Suprapubic skin (tissue), 4 donors: ENCODE measurements around the gene MBL2. TPM values are rescaled to one million over a fixed set of nuclear protein-coding genes. Genes with fewer than 3 reads are reported as not detected.

Experiments
- DNase-seq, 2 donors: peaks; one replicate each; pipeline ENCODE4 v3.0.0-alpha.2; 2019; ENCODE audit warnings: low spot score in 2 of 2
- H3K27ac ChIP-seq: fragments of 200-600 bp; sonication (generic); one replicate; pipeline ENCODE4 v1.5.1; 2019
- H3K27me3 ChIP-seq: fragments of 200-600 bp; sonication (generic); one replicate; pipeline ENCODE4 v1.5.1; 2019
- H3K36me3 ChIP-seq: fragments of 200-600 bp; sonication (generic); one replicate; pipeline ENCODE4 v1.5.1; 2019
- H3K4me1 ChIP-seq: fragments of 200-600 bp; sonication (generic); one replicate; pipeline ENCODE4 v1.5.1; 2019
- H3K4me3 ChIP-seq: fragments of 200-600 bp; sonication (generic); one replicate; pipeline ENCODE4 v1.5.1; 2019; ENCODE audit warnings: mild to moderate bottlenecking
- H3K9me3 ChIP-seq: fragments of 200-600 bp; sonication (generic); one replicate; pipeline ENCODE4 v1.5.1; 2019
- EP300 ChIP-seq: sonication (generic); formaldehyde crosslinking; IDR thresholded peaks from one replicate; pipeline ENCODE4 v1.6.1; 2017; ENCODE audit warnings: antibody characterized with exemption
- POLR2A ChIP-seq, 2 donors: fragments of 450-650 bp; IDR thresholded peaks; one replicate each; pipeline ENCODE4 v1.6.1; 2017; ENCODE audit warnings: antibody characterized with exemption in 2 of 2, mild to moderate bottlenecking in 2 of 2, moderate library complexity in 2 of 2
- POLR2AphosphoS5 ChIP-seq, 3 donors: sonication (generic); formaldehyde crosslinking; IDR thresholded peaks; one replicate each; pipeline ENCODE4 v1.6.1; 2017; ENCODE audit warnings: antibody characterized with exemption in 3 of 3
- WGBS: methylation state at CpG from one replicate; pipeline ENCODE4 v1.1.5; 2018; 5-methylcytosine and 5-hydroxymethylcytosine counted together
- total RNA-seq, 4 donors: library from RNA; depleted of rRNA; stranded (reverse); fragments of >200 nt; gene quantifications; one replicate each; pipeline ENCODE4 v1.1.0, GENCODE V29; 2016
- TF ChIP-seq, protein P1 (sequence below), 2 donors: fragments of 200-600 bp in 1 of 2; fragments of 450-650 bp in 1 of 2; sonication (generic) in 1 of 2; IDR thresholded peaks; one replicate each; pipeline ENCODE4 v1.5.1; 2016 to 2019; ENCODE audit warnings: antibody characterized with exemption in 2 of 2, mild to moderate bottlenecking in 1 of 2, moderate library complexity in 1 of 2

The MBL2 gene
- total RNA-seq, 4 donors from 2014 or later, result not detected

DNA sequence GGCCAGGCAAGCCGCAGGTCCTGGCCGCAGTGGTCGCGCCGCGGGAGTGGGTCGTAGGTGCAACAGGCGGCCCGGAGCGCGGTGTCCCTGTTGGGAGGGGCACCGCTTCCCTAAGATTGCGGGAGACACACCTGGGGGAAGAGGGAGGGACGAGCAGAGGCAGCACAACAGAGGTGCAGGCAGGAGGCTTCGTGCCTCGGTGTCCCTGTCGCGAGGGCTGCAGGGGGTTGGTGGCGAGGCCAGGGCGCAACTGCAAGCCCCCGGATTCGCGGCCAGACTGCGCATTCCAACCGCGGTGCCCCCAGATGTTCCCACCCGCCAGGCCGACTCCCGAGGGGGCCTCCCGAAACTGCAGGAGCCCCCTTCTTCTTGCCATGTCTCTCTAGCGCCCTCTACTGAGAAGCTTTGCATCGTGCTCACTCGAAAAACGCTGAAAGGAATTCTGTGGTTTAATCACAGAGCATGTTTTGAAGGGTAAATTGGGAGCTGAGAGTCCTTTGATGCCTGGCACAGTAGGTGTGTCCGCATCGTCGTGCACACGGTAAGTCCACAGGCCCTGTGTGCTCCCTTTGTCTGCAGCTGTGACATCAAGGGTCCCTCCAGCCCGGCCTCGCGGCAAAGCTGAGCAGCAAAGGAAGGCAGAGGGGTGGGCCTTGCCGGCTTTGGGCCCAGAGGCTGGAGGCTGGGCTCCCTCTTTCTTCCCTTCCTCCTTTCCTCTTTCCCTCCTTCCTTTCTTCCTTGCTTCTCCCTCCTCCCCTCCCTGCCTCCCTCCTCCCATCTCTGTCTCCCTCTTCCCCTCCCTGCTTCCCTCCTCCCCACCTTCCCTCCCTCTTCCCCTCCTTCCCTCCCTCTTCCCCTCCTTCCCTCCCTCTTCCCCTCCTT, 6.2 kb upstream of the MBL2 start:
- Histone ChIP-seq H3K27me3 (peaks cover 18% of the 10 kb centered on the region), H3K9me3 (no peaks in the 10 kb centered on the region), H3K36me3 (no peaks in the 10 kb centered on the region), H3K4me1 (no peaks in the 10 kb centered on the region), H3K27ac (no peak overlapping the region), H3K4me3 (no peak overlapping the region)
- TF ChIP-seq POLR2AphosphoS5 (IDR thresholded peaks at IDR 0.05) (no peak), EP300 (no peak), POLR2A (IDR thresholded peaks at IDR 0.05) (no peak)
- TF ChIP-seq, protein P1, sequence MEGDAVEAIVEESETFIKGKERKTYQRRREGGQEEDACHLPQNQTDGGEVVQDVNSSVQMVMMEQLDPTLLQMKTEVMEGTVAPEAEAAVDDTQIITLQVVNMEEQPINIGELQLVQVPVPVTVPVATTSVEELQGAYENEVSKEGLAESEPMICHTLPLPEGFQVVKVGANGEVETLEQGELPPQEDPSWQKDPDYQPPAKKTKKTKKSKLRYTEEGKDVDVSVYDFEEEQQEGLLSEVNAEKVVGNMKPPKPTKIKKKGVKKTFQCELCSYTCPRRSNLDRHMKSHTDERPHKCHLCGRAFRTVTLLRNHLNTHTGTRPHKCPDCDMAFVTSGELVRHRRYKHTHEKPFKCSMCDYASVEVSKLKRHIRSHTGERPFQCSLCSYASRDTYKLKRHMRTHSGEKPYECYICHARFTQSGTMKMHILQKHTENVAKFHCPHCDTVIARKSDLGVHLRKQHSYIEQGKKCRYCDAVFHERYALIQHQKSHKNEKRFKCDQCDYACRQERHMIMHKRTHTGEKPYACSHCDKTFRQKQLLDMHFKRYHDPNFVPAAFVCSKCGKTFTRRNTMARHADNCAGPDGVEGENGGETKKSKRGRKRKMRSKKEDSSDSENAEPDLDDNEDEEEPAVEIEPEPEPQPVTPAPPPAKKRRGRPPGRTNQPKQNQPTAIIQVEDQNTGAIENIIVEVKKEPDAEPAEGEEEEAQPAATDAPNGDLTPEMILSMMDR (IDR thresholded peaks at IDR 0.05), result no peak
- 39% methylated on average over 31 of the region's 42 CpGs for WGBS
- DNase-seq, result no peak

DNA sequence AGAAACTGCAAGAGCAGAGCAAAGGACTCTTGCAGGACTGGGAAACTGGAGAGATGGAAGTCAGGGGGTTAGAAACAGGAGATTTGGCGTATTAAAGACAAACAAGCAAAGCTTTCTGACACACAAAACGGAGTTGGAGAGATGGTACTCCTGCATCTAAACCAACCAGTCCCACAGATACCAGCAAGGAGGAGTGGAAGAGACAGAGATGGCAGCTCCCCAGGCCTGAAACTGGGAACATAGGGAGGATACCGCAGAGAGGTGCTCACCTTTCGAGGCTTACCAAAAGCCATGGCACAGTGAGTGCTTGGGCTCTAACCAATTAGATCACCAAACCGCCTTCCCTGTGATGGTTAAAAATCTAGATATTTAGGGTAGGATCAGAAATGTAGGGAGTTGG, 4.8 kb upstream of the MBL2 start:
- Histone ChIP-seq H3K4me3 (no peak overlapping the region), H3K36me3 (no peaks in the 10 kb centered on the region), H3K4me1 (no peaks in the 10 kb centered on the region), H3K9me3 (no peaks in the 10 kb centered on the region), H3K27ac (no peak overlapping the region), H3K27me3 (peaks cover 18% of the 10 kb centered on the region)
- DNase-seq, result no peak
- no peak for TF ChIP-seq POLR2A (IDR thresholded peaks at IDR 0.05)
- TF ChIP-seq, protein P1 (IDR thresholded peaks at IDR 0.05), result no peak
- WGBS, result 89% methylated on average over 5 of the region's 5 CpGs

DNA sequence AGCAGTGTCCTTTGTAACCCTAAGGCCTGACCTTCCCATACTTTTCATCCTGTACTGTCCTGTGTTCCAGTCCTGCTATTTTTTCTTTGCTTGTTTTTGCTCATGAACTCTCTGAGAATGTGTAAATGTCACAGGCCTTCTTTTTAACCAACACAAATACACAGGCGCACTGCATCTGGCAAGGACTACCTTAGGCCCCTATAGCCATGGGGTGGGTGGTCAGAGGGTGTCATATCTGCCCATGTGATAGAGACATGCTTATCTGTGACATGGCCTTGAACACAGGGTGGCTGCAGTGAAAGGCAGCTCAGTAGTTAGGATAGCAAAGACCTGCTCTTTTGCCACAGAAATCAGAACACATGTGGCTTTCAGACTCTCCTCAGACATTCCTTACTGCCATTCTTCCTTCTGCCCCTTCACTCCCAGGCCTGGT, 3.9 kb upstream of the MBL2 start:
- no peaks in the 10 kb centered on the region for H3K36me3 ChIP-seq
- WGBS, result no CpG with 5 or more reads among the region's 1 CpG
- DNase-seq, result no peak
- TF ChIP-seq POLR2A (IDR thresholded peaks at IDR 0.05), result no peak
- TF ChIP-seq POLR2AphosphoS5 (IDR thresholded peaks at IDR 0.05), result no peak
- TF ChIP-seq EP300, result no peak
- TF ChIP-seq, protein P1 (IDR thresholded peaks at IDR 0.05), result no peak
- H3K4me3 ChIP-seq, result no peak overlapping the region
- H3K27ac ChIP-seq, result no peak overlapping the region
- peaks cover 18% of the 10 kb centered on the region for H3K27me3 ChIP-seq
- H3K4me1 ChIP-seq, result no peaks in the 10 kb centered on the region
- no peaks in the 10 kb centered on the region for H3K9me3 ChIP-seq

DNA sequence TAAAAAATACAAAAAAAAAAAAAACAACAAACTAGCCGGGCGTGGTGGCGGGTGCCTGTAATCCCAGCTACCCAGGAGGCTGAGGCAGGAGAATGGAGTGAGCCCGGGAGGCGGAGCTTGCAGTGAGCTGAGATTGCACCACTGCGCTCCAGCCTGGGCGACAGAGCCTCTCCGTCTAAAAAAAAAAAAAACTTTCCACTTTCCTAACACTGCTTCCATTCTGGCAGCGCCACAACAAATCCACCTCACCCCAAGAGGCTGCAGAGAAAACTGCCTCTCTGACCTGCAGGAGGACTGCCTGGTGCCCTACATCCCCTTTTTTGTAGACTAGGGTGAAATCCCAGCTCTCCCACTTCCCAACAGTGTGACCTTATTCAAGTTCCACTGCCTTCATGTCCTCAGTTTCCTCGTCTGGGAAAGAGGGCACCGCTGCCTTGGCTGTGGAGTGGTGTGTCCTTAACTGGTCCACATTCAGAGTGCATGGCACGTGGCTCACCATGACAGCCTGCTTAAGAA, 2.6 kb upstream of the MBL2 start:
- Histone ChIP-seq H3K27me3 (peaks cover 18% of the 10 kb centered on the region), H3K9me3 (no peaks in the 10 kb centered on the region), H3K4me1 (no peaks in the 10 kb centered on the region), H3K27ac (no peak overlapping the region), H3K36me3 (no peaks in the 10 kb centered on the region), H3K4me3 (no peak overlapping the region)
- DNase-seq, result no peak
- WGBS, result 90% methylated on average over 12 of the region's 12 CpGs
- TF ChIP-seq POLR2AphosphoS5 (IDR thresholded peaks at IDR 0.05), result no peak
- no peak for TF ChIP-seq POLR2A (IDR thresholded peaks at IDR 0.05)
- TF ChIP-seq EP300, result no peak
- TF ChIP-seq, protein P1 (IDR thresholded peaks at IDR 0.05), result no peak

DNA sequence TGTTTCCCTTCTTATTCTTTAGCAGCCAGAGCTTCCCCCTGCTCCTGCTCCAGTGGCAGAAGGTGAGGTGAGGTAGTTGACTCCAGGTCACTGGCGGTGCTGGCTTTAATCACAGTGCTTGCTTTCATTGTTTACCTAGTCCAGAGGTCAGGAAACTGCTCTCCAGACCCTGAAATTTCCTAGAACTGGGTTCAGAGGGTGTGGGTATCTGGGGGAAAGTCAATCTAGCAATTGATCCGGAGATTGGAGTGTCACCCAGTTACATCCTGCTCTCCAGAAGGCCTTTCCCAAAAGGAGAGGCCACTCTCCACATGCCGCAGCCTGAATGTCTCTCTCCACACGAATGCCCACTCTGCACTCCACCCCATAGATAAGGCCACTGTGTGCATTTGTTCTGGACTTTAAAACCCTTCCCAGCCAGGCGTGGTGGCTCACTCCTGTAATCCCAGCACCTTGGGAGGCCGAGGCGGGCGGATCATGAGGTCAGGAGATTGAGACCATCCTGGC, 2.1 kb upstream of the MBL2 start:
- no peak overlapping the region for H3K4me3 ChIP-seq
- no peak overlapping the region for H3K27ac ChIP-seq
- no peaks in the 10 kb centered on the region for H3K4me1 ChIP-seq
- H3K36me3 ChIP-seq, result no peaks in the 10 kb centered on the region
- TF ChIP-seq EP300 (no peak), POLR2AphosphoS5 (IDR thresholded peaks at IDR 0.05) (no peak), POLR2A (IDR thresholded peaks at IDR 0.05) (no peak)
- TF ChIP-seq, protein P1 (IDR thresholded peaks at IDR 0.05), result no peak
- peaks cover 15% of the 10 kb centered on the region for H3K27me3 ChIP-seq
- H3K9me3 ChIP-seq, result no peaks in the 10 kb centered on the region
- DNase-seq, result no peak
- WGBS, result 93% methylated on average over 8 of the region's 8 CpGs
